Heart right ventricle (tissue), 16 donors: ENCODE results near the gene FAM168A. TPM values are rescaled to one million over a fixed set of nuclear protein-coding genes. Genes with fewer than 3 reads are reported as not detected.
A peak's percentile ranks its signal among the peaks of the same experiment; 100 is the strongest.

Source experiments
- ATAC-seq, 8 donors: fragments of 200-7000 bp; cut with Tn5 transposase; one replicate each; pipeline ENCODE4 v1.9.1; 2020; ENCODE audit warnings: mild to moderate bottlenecking in 8 of 8, moderate library complexity in 8 of 8, moderate number of reproducible peaks in 1 of 8
- DNase-seq, 2 donors: peaks; one replicate each; pipeline ENCODE4 v3.0.0-alpha.2; 2020
- H3K27ac ChIP-seq, 10 donors: fragments of 200-600 bp; sonication (generic) in 2 of 10; one replicate each; pipeline versions ENCODE4 v1.5.0 to v1.8.0; 2020 to 2022; ENCODE audit warnings: mild to moderate bottlenecking in 3 of 10
- H3K27me3 ChIP-seq, 7 donors: fragments of 200-600 bp; one replicate each; pipeline ENCODE4 v1.8.0; 2021 to 2022; ENCODE audit warnings: mild to moderate bottlenecking in 2 of 7
- H3K36me3 ChIP-seq, 9 donors: fragments of 200-600 bp; sonication (generic) in 1 of 9; one replicate each; pipeline versions ENCODE4 v1.5.0 to v1.8.0; 2020 to 2022; ENCODE audit warnings: mild to moderate bottlenecking in 2 of 9
- H3K4me1 ChIP-seq, 9 donors: fragments of 200-600 bp; sonication (generic) in 1 of 9; one replicate each; pipeline versions ENCODE4 v1.5.0 to v1.8.0; 2020 to 2022; ENCODE audit warnings: mild to moderate bottlenecking in 4 of 9
- H3K4me3 ChIP-seq, 10 donors: fragments of 200-600 bp; sonication (generic) in 2 of 10; one replicate each; pipeline versions ENCODE4 v1.5.0 to v1.8.0; 2020 to 2022; ENCODE audit warnings: mild to moderate bottlenecking in 7 of 10, moderate library complexity in 2 of 10
- H3K9me3 ChIP-seq, 11 donors: fragments of 200-600 bp in 10 of 11; sonication (generic) in 2 of 11; one replicate each; pipeline versions ENCODE4 v1.5.0 to v1.8.0; 2013 to 2022; ENCODE audit warnings: mild to moderate bottlenecking in 2 of 11, control low read depth in 1 of 11, moderate library complexity in 1 of 11
- WGBS, 2 donors: extraction: QIAGEN DNeasy Blood & Tissue Kit; methylation state at CpG; one replicate each; pipeline ENCODE4 v1.1.7; 2013; ENCODE audit warnings: inconsistent platforms in 1 of 2; 5-methylcytosine and 5-hydroxymethylcytosine counted together
- intact Hi-C, 10 donors: fragments of 100-400 bp; cut with DNase I; formaldehyde crosslinking; loops; one replicate each; pipeline versions ENCODE4 v1.11.1 to v1.14.2; 2022
- polyA plus RNA-seq, 2 donors: library from polyadenylated mRNA; stranded (reverse); fragments of 200-250 nt; gene quantifications; one replicate each; pipeline ENCODE4 v1.2.3, GENCODE V29; 2013
- total RNA-seq, 10 donors: library from RNA; stranded (reverse); fragmentation: NEBNext Ultra II Directional in 3 of 10; extraction: Animal tissue kit (Norgen Biotek cat#: 25700) in 3 of 10; gene quantifications; one replicate each; pipeline versions ENCODE4 v1.2.1 to v1.2.4, GENCODE V29; 2021 to 2023
- TF ChIP-seq, protein P1 (sequence below), 9 donors: fragments of 200-600 bp; sonication (generic) in 2 of 9; IDR thresholded peaks; one replicate each; pipeline versions ENCODE4 v1.5.0 to v1.8.0; 2021 to 2022; ENCODE audit warnings: antibody characterized with exemption in 9 of 9, mild to moderate bottlenecking in 5 of 9, moderate library complexity in 1 of 9
- donor health status: Arrhythmogenic right ventricular cardiomyopathy.
- donor health status: ischemic (EF 13 %, LVEDD 7.1; RV severe dilation, severe dysfunction).
- donor health status: healthy with polysubstance abuse.
- donor health status: DM: no; HTN: yes; CAD: no.
- donor health status: DM: no; HTN: no; CAD: no.
- donor health status: ischemic (EF 25% LVEDD 6.9; RV normal size, moderate dysfunction).
- donor health status: ischemic (EF 25% LVEDD 5.7; RV mildly dilated, moderate dysfunction).
- donor health status: healthy.
- donor health status: DM: yes; HTN: yes; CAD: no.
- donor health status: Ischemic cardiomyopathy.
- donor health status: ischemic (EF 35%, LVEDD 5.7; RV mildly dilated, moderate dysfunction).
- donor health status: nonischemic (EF 11% LVEDD 7.7; RV severe dilation, severe dysfunction).
- donor health status: DM: yes; HTN: yes; CAD: no.
- donor health status: PGD.
- donor health status: ischemic (EF 29% LVEDD 5.4; RV normal size, mild dysfunction).
- donor health status: nonischemic (EF 23%, LVEDD 6.1; RV moderate dilation, normal function).

Gene FAM168A
- total and polyA plus RNA-seq, 12 donors: 7.9 to 37.1 (median 31.8) TPM

DNA sequence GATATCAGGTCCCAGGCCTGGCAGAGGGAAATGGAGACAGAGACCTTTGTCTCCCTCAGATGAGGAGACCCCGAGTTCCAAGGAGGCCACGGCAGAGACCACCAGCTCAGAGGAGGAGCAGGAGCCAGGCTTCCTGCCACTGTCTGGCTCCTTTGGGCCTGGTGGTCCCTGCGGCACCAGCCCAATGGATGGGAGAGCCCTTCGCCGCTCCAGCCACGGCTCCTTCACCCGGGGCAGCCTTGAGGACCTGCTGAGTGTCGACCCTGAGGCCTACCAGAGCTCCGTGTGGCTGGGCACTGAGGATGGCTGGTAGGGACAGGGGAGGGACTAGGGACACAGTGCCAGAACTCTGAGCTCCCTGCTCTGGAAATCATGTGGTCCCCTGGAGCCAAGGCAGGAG is 234.8 kb downstream of the FAM168A start:
- Histone ChIP-seq H3K4me3 (no peak overlapping the region), H3K36me3 (peaks cover 8 to 100% (median 67%) of the 10 kb centered on the region in 9 donors), H3K27ac (no peak overlapping the region), H3K27me3 (no peaks in the 10 kb centered on the region), H3K4me1 (peaks cover 0 to 42% (median 23%) of the 10 kb centered on the region in 9 donors), H3K9me3 (no peaks in the 10 kb centered on the region)
- ATAC-seq: no peak
- intact Hi-C loops: no loop called here
- WGBS, 2 donors: 74 to 86% methylated on average over 9 of the region's 9 CpGs
- DNase-seq: no peak
- TF ChIP-seq, protein P1, sequence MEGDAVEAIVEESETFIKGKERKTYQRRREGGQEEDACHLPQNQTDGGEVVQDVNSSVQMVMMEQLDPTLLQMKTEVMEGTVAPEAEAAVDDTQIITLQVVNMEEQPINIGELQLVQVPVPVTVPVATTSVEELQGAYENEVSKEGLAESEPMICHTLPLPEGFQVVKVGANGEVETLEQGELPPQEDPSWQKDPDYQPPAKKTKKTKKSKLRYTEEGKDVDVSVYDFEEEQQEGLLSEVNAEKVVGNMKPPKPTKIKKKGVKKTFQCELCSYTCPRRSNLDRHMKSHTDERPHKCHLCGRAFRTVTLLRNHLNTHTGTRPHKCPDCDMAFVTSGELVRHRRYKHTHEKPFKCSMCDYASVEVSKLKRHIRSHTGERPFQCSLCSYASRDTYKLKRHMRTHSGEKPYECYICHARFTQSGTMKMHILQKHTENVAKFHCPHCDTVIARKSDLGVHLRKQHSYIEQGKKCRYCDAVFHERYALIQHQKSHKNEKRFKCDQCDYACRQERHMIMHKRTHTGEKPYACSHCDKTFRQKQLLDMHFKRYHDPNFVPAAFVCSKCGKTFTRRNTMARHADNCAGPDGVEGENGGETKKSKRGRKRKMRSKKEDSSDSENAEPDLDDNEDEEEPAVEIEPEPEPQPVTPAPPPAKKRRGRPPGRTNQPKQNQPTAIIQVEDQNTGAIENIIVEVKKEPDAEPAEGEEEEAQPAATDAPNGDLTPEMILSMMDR (IDR thresholded peaks at IDR 0.05): no peak

DNA sequence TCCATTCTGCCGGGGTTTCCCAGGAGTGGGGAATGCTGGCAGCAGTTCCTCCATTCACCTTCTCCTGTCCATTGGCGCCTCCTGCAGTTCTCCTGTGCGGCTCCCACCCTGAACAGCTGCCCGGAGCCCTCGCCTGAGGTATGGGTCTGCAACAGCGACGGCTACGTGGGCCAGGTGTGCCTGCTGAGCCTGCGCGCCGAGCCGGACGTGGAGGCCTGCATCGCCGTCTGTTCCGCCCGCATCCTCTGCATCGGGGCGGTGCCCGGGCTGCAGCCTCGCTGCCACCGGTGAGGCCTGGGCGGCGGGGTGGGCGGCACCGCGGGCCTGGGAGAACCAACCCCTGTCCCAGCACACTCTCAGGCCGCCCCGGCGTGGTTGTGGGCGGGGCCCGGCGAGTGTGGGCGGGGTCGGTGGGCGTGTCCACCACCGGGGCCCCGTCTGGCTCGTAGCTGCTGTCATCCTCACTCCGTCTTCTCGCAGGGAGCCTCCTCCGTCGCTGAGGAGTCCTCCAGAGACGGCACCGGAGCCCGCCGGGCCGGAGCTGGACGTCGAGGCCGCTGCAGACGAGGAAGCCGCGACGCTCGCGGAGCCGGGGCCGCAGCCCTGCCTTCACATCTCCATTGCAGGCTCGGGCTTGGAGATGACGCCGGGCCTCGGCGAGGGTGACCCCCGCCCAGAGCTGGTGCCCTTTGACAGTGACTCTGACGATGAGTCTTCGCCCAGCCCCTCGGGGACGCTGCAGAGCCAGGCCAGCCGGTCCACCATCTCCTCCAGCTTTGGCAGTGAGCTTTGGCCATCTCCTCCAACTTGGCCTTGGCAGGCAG is 235.7 kb downstream of the FAM168A start:
- peaks cover 0 to 43% (median 23%) of the 10 kb centered on the region in 9 donors for H3K4me1 ChIP-seq
- no peaks in the 10 kb centered on the region for H3K27me3 ChIP-seq
- no peak overlapping the region for H3K4me3 ChIP-seq
- TF ChIP-seq, protein P1 (IDR thresholded peaks at IDR 0.05): no peak
- intact Hi-C loops: no loop called here
- DNase-seq (no peak), ATAC-seq (no peak)
- no peak overlapping the region for H3K27ac ChIP-seq
- WGBS, 2 donors: 73 to 78% methylated on average over 62 to 70 of the region's 70 CpGs
- H3K36me3 ChIP-seq: peaks cover 8 to 100% (median 64%) of the 10 kb centered on the region in 9 donors
- H3K9me3 ChIP-seq: no peaks in the 10 kb centered on the region

DNA sequence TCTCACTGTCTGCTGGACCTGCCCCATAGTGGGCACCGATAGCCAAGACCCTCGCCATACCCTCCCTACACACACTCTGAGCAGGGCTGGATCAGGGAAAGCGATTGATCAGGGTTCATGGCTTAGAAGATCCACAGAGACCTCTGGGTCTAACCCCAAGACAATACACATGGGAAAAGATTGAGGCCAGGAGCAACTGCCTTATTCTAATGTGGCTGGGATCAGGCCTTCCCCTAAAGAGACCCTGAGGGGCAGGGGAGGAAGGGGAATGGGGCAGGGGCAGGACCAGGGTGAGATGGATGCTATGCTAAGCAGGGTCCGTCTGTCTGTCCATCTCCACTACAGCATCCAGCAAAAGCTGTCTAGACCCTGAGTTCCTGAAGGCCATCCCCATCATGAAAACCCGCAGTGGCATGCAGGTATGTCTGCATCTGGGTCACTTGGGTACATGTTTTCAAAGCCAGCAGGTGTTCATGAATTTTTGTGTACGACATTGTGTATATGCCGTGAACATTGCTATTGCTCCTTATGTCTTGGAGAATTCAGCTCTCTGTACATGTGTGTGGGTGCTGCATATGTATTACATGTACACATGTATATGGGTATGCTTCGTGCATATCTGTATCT is 237.1 kb downstream of the FAM168A start:
- H3K9me3 ChIP-seq: no peaks in the 10 kb centered on the region
- peak overlapping the region in 2 of 10 donors; percentile 58 to 61 for H3K27ac ChIP-seq
- 91 to 95% methylated on average over 8 of the region's 8 CpGs for WGBS, 2 donors
- peaks cover 0 to 32% (median 15%) of the 10 kb centered on the region in 9 donors for H3K4me1 ChIP-seq
- H3K27me3 ChIP-seq: no peaks in the 10 kb centered on the region
- TF ChIP-seq, protein P1 (IDR thresholded peaks at IDR 0.05): no peak
- H3K4me3 ChIP-seq: no peak overlapping the region
- DNase-seq (no peak), ATAC-seq (no peak)
- intact Hi-C loops: no loop called here
- peaks cover 8 to 100% (median 58%) of the 10 kb centered on the region in 9 donors for H3K36me3 ChIP-seq

DNA sequence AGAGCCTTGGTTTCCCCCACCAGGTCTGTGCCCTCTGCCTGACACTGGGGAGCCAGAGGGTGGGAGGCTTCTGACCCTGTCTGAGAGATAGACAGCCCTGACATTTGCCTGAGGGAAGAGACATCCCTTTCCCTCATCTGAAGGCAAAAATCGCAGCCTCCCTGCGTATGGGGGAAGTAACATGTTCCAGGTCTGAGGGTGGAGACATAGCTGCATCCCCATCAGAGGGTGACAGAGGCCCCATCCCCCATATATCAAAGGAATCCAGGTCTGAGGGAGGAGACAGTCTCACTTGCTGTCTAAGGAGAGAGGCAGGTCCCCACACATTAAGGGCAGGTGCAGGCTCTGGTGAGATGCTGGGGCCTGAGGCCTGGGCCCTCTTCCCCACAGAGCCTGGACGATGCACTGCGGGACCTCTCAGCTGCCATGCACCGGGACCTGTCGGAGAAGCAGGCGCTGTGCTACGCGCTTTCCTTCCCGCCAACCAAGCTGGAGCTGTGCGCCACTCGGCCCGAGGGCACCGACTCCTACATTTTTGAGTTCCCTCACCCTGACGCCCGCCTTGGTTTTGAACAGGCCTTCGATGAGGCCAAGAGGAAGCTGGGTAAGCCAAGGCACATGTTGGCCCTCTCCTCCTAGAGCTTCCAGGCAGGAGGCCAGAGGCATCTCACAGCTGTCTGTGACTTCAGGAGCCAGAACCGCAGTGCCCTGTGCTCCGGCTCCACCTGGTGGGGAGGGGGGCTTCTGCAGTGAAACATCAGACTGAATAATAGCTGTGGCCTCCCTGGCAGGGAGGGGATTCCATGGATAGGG is 237.8 kb downstream of the FAM168A start:
- TF ChIP-seq, protein P1 (IDR thresholded peaks at IDR 0.05): peak in 6 of 9 donors; percentile 10 to 38 (median 24)
- intact Hi-C loops: no loop called here
- H3K27ac ChIP-seq: peak overlapping the region in 9 of 10 donors; percentile 7 to 61 (median 50)
- H3K9me3 ChIP-seq: no peaks in the 10 kb centered on the region
- peaks cover 8 to 100% (median 51%) of the 10 kb centered on the region in 9 donors for H3K36me3 ChIP-seq
- H3K4me1 ChIP-seq: peaks cover 0 to 24% (median 15%) of the 10 kb centered on the region in 9 donors
- ATAC-seq: peak in 2 of 8 donors; percentile 3 to 6
- DNase-seq: no peak
- no peaks in the 10 kb centered on the region for H3K27me3 ChIP-seq
- no peak overlapping the region for H3K4me3 ChIP-seq
- 83% methylated on average over 19 of the region's 19 CpGs for WGBS, 2 donors
